Left ventricle myocardium inferior (tissue), 1 donor: ENCODE results near the gene TAS2R16. TPM values are rescaled to one million over a fixed set of nuclear protein-coding genes. Genes with fewer than 3 reads are reported as not detected.

Experiments used
- DNase-seq: peaks from one replicate; pipeline ENCODE4 v3.0.0-alpha.2; 2020
- H3K27ac ChIP-seq: fragments of 200-600 bp; replicated peaks from 2 replicates; pipeline ENCODE4 v1.8.0; 2021
- H3K27me3 ChIP-seq: fragments of 200-600 bp; 2 replicates; pipeline ENCODE4 v1.8.0; 2021; ENCODE audit warnings: low read depth
- H3K36me3 ChIP-seq: fragments of 200-600 bp; 2 replicates; pipeline ENCODE4 v1.8.0; 2021
- H3K4me1 ChIP-seq: fragments of 200-600 bp; 2 replicates; pipeline ENCODE4 v1.8.0; 2021
- H3K4me3 ChIP-seq: fragments of 200-600 bp; 2 replicates; pipeline ENCODE4 v1.8.0; 2021; ENCODE audit warnings: mild to moderate bottlenecking, moderate library complexity
- H3K9me3 ChIP-seq: fragments of 200-600 bp; replicated peaks from 2 replicates; pipeline ENCODE4 v1.8.0; 2021
- intact Hi-C: fragments of 100-400 bp; cut with micrococcal nuclease; formaldehyde crosslinking; loops from one replicate; pipeline ENCODE4 v1.11.0; 2022
- total RNA-seq: library from RNA; stranded (reverse); fragmentation: NEBNext Ultra II Directional; extraction: Animal tissue kit (Norgen Biotek cat#: 25700); gene quantifications from one replicate; pipeline ENCODE4 v1.2.1, GENCODE V29; 2021
- TF ChIP-seq, protein P1 (sequence below): fragments of 200-600 bp; IDR thresholded peaks from 2 replicates; pipeline ENCODE4 v1.8.0; 2021; ENCODE audit warnings: antibody characterized with exemption, mild to moderate bottlenecking, borderline replicate concordance
- donor health status: DM: no; HTN: yes; CAD: no; lungs with severe emphysema.

TAS2R16 gene
- total RNA-seq, 1 donor from 2014 or later: not detected

DNA sequence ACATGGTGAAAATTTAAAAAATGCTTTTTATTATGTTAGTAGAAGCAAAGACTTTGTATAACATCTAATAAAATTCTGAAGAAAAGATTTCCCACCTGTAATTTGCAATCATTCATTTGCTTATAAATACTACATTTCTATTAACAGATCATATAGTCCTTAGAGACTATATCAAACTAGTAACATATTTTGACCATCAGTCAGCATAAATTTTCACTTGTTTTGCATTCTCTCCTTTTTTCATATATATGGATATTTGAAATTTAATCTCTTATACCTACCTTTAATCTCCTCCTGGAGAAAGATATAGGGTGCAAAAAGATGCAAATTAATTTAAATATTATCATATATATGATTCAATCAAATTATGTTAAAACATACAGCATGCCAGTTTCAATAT, 16.9 kb upstream of the TAS2R16 start:
- no peaks in the 10 kb centered on the region for H3K4me1 ChIP-seq

DNA sequence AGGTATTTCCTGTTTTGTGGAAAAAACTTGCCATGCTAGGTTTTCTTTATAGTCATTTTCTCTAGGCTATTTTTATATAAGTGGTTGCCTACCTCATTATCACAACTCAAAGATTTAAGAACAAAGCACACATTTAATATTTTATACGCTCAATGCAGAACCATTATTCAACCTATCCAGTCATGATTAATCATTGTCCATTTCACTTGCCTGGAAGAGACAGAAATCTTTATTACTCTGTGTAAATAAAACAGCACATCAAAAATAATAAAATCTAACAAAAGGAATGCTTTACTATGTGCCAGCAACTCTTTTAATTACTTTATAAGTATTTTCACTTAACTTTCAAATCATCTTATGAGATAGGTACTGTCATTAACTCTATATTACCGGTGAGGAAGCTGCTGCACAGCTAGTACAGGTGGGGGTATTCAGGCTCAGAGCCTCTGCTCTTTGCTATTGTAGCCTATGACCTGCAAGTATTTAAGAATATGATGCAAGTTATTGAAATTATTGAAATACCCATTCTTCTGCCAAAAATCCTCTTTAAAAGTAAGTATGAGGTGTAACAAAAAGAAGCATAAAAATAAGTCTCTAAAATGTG, 16.4 kb upstream of the TAS2R16 start:
- H3K27me3 ChIP-seq: no peaks in the 10 kb centered on the region
- intact Hi-C loops: no loop called here
- peaks cover 6% of the 10 kb centered on the region for H3K9me3 ChIP-seq
- H3K36me3 ChIP-seq: no peaks in the 10 kb centered on the region
- no peak overlapping the region for H3K27ac ChIP-seq
- TF ChIP-seq, protein P1, sequence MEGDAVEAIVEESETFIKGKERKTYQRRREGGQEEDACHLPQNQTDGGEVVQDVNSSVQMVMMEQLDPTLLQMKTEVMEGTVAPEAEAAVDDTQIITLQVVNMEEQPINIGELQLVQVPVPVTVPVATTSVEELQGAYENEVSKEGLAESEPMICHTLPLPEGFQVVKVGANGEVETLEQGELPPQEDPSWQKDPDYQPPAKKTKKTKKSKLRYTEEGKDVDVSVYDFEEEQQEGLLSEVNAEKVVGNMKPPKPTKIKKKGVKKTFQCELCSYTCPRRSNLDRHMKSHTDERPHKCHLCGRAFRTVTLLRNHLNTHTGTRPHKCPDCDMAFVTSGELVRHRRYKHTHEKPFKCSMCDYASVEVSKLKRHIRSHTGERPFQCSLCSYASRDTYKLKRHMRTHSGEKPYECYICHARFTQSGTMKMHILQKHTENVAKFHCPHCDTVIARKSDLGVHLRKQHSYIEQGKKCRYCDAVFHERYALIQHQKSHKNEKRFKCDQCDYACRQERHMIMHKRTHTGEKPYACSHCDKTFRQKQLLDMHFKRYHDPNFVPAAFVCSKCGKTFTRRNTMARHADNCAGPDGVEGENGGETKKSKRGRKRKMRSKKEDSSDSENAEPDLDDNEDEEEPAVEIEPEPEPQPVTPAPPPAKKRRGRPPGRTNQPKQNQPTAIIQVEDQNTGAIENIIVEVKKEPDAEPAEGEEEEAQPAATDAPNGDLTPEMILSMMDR: no peak
- H3K4me1 ChIP-seq: no peaks in the 10 kb centered on the region
- no peak overlapping the region for H3K4me3 ChIP-seq
- DNase-seq: no peak

More for the DNA sequence above, 16.9 kb upstream of the TAS2R16 start:
- Histone ChIP-seq H3K9me3 (peaks cover 12% of the 10 kb centered on the region), H3K27me3 (no peaks in the 10 kb centered on the region), H3K4me3 (no peak overlapping the region), H3K36me3 (no peaks in the 10 kb centered on the region), H3K27ac (no peak overlapping the region)
- intact Hi-C loops: no loop called here
- TF ChIP-seq, protein P1: no peak
- no peak for DNase-seq

DNA sequence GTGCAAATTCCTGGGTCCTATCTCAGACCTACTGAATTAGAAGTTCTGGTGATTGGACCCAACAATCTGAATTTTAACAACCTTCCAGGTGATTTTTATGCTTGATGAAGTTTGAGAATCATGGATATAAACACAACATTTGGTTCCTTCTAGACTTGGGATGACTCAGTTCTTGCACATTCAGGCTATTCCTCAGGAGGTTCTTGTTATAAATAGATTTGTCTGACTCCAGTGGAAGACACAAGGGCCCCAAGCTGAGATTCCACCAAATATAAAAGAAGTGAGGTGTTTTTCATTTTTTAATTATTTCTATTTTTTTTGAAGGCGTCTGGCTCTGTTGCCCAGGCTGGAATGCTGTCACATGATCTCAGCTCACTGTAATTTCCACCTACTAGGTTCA, 9.4 kb upstream of the TAS2R16 start:
- no peak overlapping the region for H3K4me3 ChIP-seq
- no peaks in the 10 kb centered on the region for H3K36me3 ChIP-seq
- intact Hi-C loops: no loop called here
- no peak overlapping the region for H3K27ac ChIP-seq
- H3K4me1 ChIP-seq: no peaks in the 10 kb centered on the region
- no peaks in the 10 kb centered on the region for H3K9me3 ChIP-seq
- DNase-seq: no peak
- H3K27me3 ChIP-seq: no peaks in the 10 kb centered on the region
- TF ChIP-seq, protein P1: no peak

DNA sequence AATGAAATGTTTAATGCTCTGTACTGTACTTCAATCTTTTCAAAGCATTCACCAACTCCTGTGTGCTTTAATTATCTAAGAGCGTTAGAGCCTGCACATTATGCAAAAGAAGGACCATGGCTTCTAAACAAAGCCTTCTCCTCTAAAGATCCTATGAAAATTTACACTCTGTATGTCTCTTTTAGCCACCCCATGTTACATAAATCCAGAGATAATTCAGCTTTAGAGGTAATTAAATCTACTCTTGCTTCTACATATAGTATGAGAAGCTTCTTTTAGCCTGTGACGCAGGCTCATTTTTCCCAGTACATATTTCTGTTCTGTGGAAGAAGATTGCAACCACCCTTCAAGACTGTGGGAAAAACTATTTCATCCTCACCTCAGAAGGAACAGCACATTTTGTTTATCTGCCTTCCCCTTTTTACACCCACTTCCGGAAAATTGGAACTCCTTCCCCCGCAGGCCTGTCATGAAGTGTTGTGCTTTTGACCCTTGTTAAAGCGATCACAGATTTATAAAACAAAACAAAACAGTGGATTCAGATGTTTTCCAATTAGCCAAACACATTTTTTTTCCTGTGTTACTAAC, 8.1 kb upstream of the TAS2R16 start:
- TF ChIP-seq, protein P1: no peak
- H3K27me3 ChIP-seq: no peaks in the 10 kb centered on the region
- no peak overlapping the region for H3K4me3 ChIP-seq
- no peaks in the 10 kb centered on the region for H3K9me3 ChIP-seq
- H3K4me1 ChIP-seq: no peaks in the 10 kb centered on the region
- no peak overlapping the region for H3K27ac ChIP-seq
- no peak for DNase-seq
- intact Hi-C loops: no loop called here
- no peaks in the 10 kb centered on the region for H3K36me3 ChIP-seq

DNA sequence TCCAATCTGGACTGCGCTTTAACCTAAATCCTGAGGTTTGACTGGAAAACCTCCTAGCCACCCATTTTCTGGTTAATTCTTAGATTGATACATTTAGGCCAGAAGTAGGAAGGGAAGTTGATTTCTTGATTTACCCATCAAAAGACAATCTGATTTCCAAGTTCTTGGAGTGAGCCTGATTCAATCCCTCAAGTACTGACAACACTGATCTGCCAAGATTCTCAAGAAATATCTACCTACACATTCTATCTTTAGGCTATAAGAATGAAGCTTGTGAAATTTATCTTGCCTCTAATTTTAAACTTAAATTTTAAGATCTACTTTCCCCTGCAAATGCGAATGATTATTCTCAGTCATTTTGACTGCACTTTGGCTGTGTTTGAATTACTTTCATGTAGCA, 5.9 kb downstream of the TAS2R16 start:
- TF ChIP-seq, protein P1: no peak
- no peak overlapping the region for H3K4me3 ChIP-seq
- no peak for DNase-seq
- no peaks in the 10 kb centered on the region for H3K9me3 ChIP-seq
- H3K27ac ChIP-seq: no peak overlapping the region
- H3K4me1 ChIP-seq: no peaks in the 10 kb centered on the region
- intact Hi-C loops: no loop called here
- no peaks in the 10 kb centered on the region for H3K27me3 ChIP-seq
- H3K36me3 ChIP-seq: no peaks in the 10 kb centered on the region
